Esophagus squamous epithelium (tissue), 5 donors: ENCODE measurements around the gene TOMM40. TPM values are rescaled to one million over a fixed set of nuclear protein-coding genes. Genes with fewer than 3 reads are reported as not detected.

Experiments used
- DNase-seq: peaks from one replicate; lab custom pipeline; 2025; lab: John Stamatoyannopoulos, UW
- H3K27ac ChIP-seq, 4 donors: fragments of 200-600 bp; sonication (generic); one replicate each; pipeline ENCODE4 v1.5.1; 2016 to 2019; ENCODE audit warnings: mild to moderate bottlenecking in 1 of 4
- H3K27me3 ChIP-seq, 4 donors: fragments of 200-600 bp; sonication (generic); 1 replicate in 3 of 4; 2 replicates in 1 of 4; pipeline versions ENCODE4 v1.5.1 to v1.6.0; 2017 to 2021; ENCODE audit warnings: antibody characterized with exemption in 1 of 4
- H3K36me3 ChIP-seq, 3 donors: fragments of 200-600 bp; sonication (generic); one replicate each; pipeline ENCODE4 v1.5.1; 2016 to 2019
- H3K4me1 ChIP-seq, 3 donors: fragments of 200-600 bp; sonication (generic); one replicate each; pipeline ENCODE4 v1.5.1; 2017 to 2019
- H3K4me3 ChIP-seq, 4 donors: fragments of 200-600 bp; sonication (generic); 1 replicate in 3 of 4; 2 replicates in 1 of 4; pipeline ENCODE4 v1.5.1; 2016 to 2019; ENCODE audit warnings: mild to moderate bottlenecking in 2 of 4, moderate library complexity in 1 of 4
- H3K9me3 ChIP-seq, 3 donors: fragments of 200-600 bp; sonication (generic); one replicate each; pipeline ENCODE4 v1.5.1; 2016 to 2019
- CTCF ChIP-seq, 6 experiments: fragments of 450-650 bp in 4 of 6; fragments of 200-600 bp in 2 of 6; sonication (generic) in 2 of 6; IDR thresholded peaks; one replicate each; pipeline ENCODE4 v1.5.1; 2016 to 2019; ENCODE audit warnings: antibody characterized with exemption in 6 of 6, mild to moderate bottlenecking in 4 of 6, moderate library complexity in 4 of 6
- POLR2A ChIP-seq, 4 donors: fragments of 450-650 bp; IDR thresholded peaks; one replicate each; pipeline ENCODE4 v1.6.1; 2017; ENCODE audit warnings: antibody characterized with exemption in 4 of 4, mild to moderate bottlenecking in 4 of 4, moderate library complexity in 3 of 4
- WGBS, 2 donors: methylation state at CpG; one replicate each; pipeline ENCODE4 v1.1.5; 2018; 5-methylcytosine and 5-hydroxymethylcytosine counted together
- intact Hi-C: fragments of 100-400 bp; cut with DNase I; formaldehyde crosslinking; loops from one replicate; pipeline ENCODE4 v1.15.0; 2022
- total RNA-seq, 4 donors: library from RNA; depleted of rRNA; stranded (reverse); fragments of >200 nt; gene quantifications; one replicate each; pipeline ENCODE4 v1.1.0, GENCODE V29; 2016
- donor health status: DM: yes; HTN: yes; CAD: no.

Gene TOMM40
- total RNA-seq, 4 donors from 2014 or later, result 64.7 to 142 (median 79.0) TPM

- TF ChIP-seq POLR2A (IDR thresholded peaks at IDR 0.05), result peak in 2 of 4 donors; percentile 35 to 46
- peak in 1 of 6 experiments; percentile 3 for TF ChIP-seq CTCF (IDR thresholded peaks at IDR 0.05)
- H3K27me3 ChIP-seq, result no peaks in the 10 kb centered on the region
- H3K36me3 ChIP-seq, result peaks cover 12 to 68% (median 20%) of the 10 kb centered on the region in 3 donors
- H3K4me3 ChIP-seq, result peak overlapping the region; percentile 34 to 98 (median 77)
- intact Hi-C loops, result no loop called here
- H3K27ac ChIP-seq, result peak overlapping the region; percentile 86 to 99 (median 93)
- peak; percentile 100 for DNase-seq
- WGBS, 2 donors, result 0% methylated on average over 14 to 21 of the region's 40 CpGs
- H3K9me3 ChIP-seq, result no peaks in the 10 kb centered on the region
- H3K4me1 ChIP-seq, result peaks cover 15 to 32% (median 20%) of the 10 kb centered on the region in 3 donors
Observed at GRCh38 chr19:44890366-44891015, 563 bp upstream of the TOMM40 start.

- 79 to 84% methylated on average over 7 of the region's 7 CpGs for WGBS, 2 donors
- no peak for DNase-seq
- Histone ChIP-seq H3K27me3 (no peaks in the 10 kb centered on the region), H3K4me3 (no peak overlapping the region), H3K27ac (no peak overlapping the region), H3K9me3 (no peaks in the 10 kb centered on the region), H3K4me1 (peaks cover 15 to 32% (median 20%) of the 10 kb centered on the region in 3 donors), H3K36me3 (peaks cover 25 to 68% (median 36%) of the 10 kb centered on the region in 3 donors)
- intact Hi-C loops, result no loop called here
- TF ChIP-seq POLR2A (IDR thresholded peaks at IDR 0.05), result no peak
- TF ChIP-seq CTCF (IDR thresholded peaks at IDR 0.05), result no peak
Observed at GRCh38 chr19:44892932-44893331, 1.9 kb downstream of the TOMM40 start.

GRCh38 chr19:44893332-44894051 lies 2.4 kb downstream of the TOMM40 start:
- DNase-seq, result no peak
- Histone ChIP-seq H3K4me3 (no peak overlapping the region), H3K36me3 (peaks cover 25 to 68% (median 41%) of the 10 kb centered on the region in 3 donors), H3K9me3 (no peaks in the 10 kb centered on the region), H3K27me3 (no peaks in the 10 kb centered on the region), H3K27ac (no peak overlapping the region), H3K4me1 (peaks cover 15 to 32% (median 20%) of the 10 kb centered on the region in 3 donors)
- intact Hi-C loops, result no loop called here
- TF ChIP-seq POLR2A (IDR thresholded peaks at IDR 0.05) (no peak), CTCF (IDR thresholded peaks at IDR 0.05) (no peak)
- 90 to 97% methylated on average over 2 to 5 of the region's 18 CpGs for WGBS, 2 donors

GRCh38 chr19:44894052-44894400 lies 3.0 kb downstream of the TOMM40 start:
- Histone ChIP-seq H3K9me3 (no peaks in the 10 kb centered on the region), H3K27ac (no peak overlapping the region), H3K27me3 (no peaks in the 10 kb centered on the region), H3K4me1 (peaks cover 15 to 32% (median 20%) of the 10 kb centered on the region in 3 donors), H3K4me3 (no peak overlapping the region), H3K36me3 (peaks cover 25 to 68% (median 43%) of the 10 kb centered on the region in 3 donors)
- WGBS, 2 donors, result 93 to 100% methylated on average over 5 of the region's 6 CpGs
- TF ChIP-seq POLR2A (IDR thresholded peaks at IDR 0.05) (no peak), CTCF (IDR thresholded peaks at IDR 0.05) (no peak)
- DNase-seq, result no peak
- intact Hi-C loops, result no loop called here

GRCh38 chr19:44894946-44895345 lies 3.9 kb downstream of the TOMM40 start:
- H3K4me3 ChIP-seq, result no peak overlapping the region
- H3K4me1 ChIP-seq, result peaks cover 11 to 25% (median 14%) of the 10 kb centered on the region in 3 donors
- no peaks in the 10 kb centered on the region for H3K27me3 ChIP-seq
- WGBS, 2 donors, result 66 to 67% methylated on average over 7 to 8 of the region's 9 CpGs
- DNase-seq, result no peak
- intact Hi-C loops, result no loop called here
- H3K27ac ChIP-seq, result no peak overlapping the region
- TF ChIP-seq POLR2A (IDR thresholded peaks at IDR 0.05) (no peak), CTCF (IDR thresholded peaks at IDR 0.05) (no peak)
- H3K9me3 ChIP-seq, result no peaks in the 10 kb centered on the region
- H3K36me3 ChIP-seq, result peaks cover 25 to 77% (median 45%) of the 10 kb centered on the region in 3 donors
